Inflammatory macrophage (primary cell): ENCODE data around the gene ELAC1.
"Not testable (repeated sequence)": the region's sequence is repeated elsewhere in the genome, so short reads cannot be mapped to it uniquely, and the experiment has no call there.

Source experiments
- DNase-seq, 2 donors: peaks; one replicate each; pipeline ENCODE4 v3.0.0-alpha.2; 2020 to 2022

The ELAC1 gene

GRCh38 chr18:50973367-50974126 is 5.7 kb downstream of the ELAC1 start:
- peak; percentile 76 to 78 for DNase-seq

GRCh38 chr18:50977037-50977760 is 9.4 kb downstream of the ELAC1 start:
- DNase-seq, result no peak

- peak in 1 of 2 donors; percentile 8 for DNase-seq
Measured at GRCh38 chr18:50981381-50981780, 13.5 kb downstream of the ELAC1 start.

GRCh38 chr18:50982086-50982801 is 14.4 kb downstream of the ELAC1 start:
- no peak for DNase-seq

- no peak for DNase-seq
Measured at GRCh38 chr18:50982802-50983179, 15.0 kb downstream of the ELAC1 start.

GRCh38 chr18:50986360-50987087 is 18.7 kb downstream of the ELAC1 start:
- no peak for DNase-seq

- DNase-seq, result no peak
Measured at GRCh38 chr18:50987261-50987660, 19.4 kb downstream of the ELAC1 start.

- no peak for DNase-seq
Measured at GRCh38 chr18:50989711-50990110, 21.9 kb downstream of the ELAC1 start.

GRCh38 chr18:50992351-50992762 is 24.5 kb downstream of the ELAC1 start:
- no peak for DNase-seq

GRCh38 chr18:50994031-50994430 is 26.2 kb downstream of the ELAC1 start:
- no peak for DNase-seq

GRCh38 chr18:51003174-51003573 is 35.3 kb downstream of the ELAC1 start:
- DNase-seq, result not testable (repeated sequence)

GRCh38 chr18:51006061-51006818 is 38.4 kb downstream of the ELAC1 start:
- DNase-seq, result no peak

GRCh38 chr18:51006948-51007789 is 39.3 kb downstream of the ELAC1 start:
- no peak for DNase-seq

GRCh38 chr18:51007790-51008139 is 39.9 kb downstream of the ELAC1 start:
- no peak for DNase-seq

- DNase-seq, result peak; percentile 77 to 80
Measured at GRCh38 chr18:51009072-51009471, 41.2 kb downstream of the ELAC1 start.

- DNase-seq, result no peak
Measured at GRCh38 chr18:51010218-51010617, 42.4 kb downstream of the ELAC1 start.

- no peak for DNase-seq
Measured at GRCh38 chr18:51011709-51012108, 43.9 kb downstream of the ELAC1 start.

GRCh38 chr18:51012441-51012840 is 44.6 kb downstream of the ELAC1 start:
- DNase-seq, result no peak

GRCh38 chr18:51013259-51013658 is 45.4 kb downstream of the ELAC1 start:
- DNase-seq, result no peak

- no peak for DNase-seq
Measured at GRCh38 chr18:51017140-51017879, 49.5 kb downstream of the ELAC1 start.
